Stimulated activated CD4-positive, alpha-beta T cell treated with anti-CD3 and anti-CD28 coated beads, TNF-alpha, amount 100 ng/mL, for 24 hours (primary cell): ENCODE measurements around the gene SEC14L1.

Source experiments
- DNase-seq, 3 experiments: peaks; one replicate each; pipeline ENCODE4 v3.0.0-alpha.2; 2020; ENCODE audit warnings: low read depth in 3 of 3

The SEC14L1 gene

GRCh38 chr17:77264617-77265230, 124.0 kb downstream of the SEC14L1 start:
- no peak for DNase-seq

- no peak for DNase-seq
These were observed 125.4 kb downstream of the SEC14L1 start for GRCh38 chr17:77266213-77266612.
